SK-N-SH (cell line): ENCODE measurements around the gene ST8SIA4.

Experiments used
- CTCF ChIP-seq: fragments of 200-600 bp; sonication (generic); IDR thresholded peaks from 2 replicates; pipeline ENCODE4 v1.6.1; 2017; ENCODE audit warnings: antibody characterized with exemption, mild to moderate bottlenecking, moderate library complexity
- MAX ChIP-seq: IDR thresholded peaks from 2 replicates; pipeline ENCODE4 v1.4.0; 2012; ENCODE audit warnings: low read depth
- MXI1 ChIP-seq: IDR thresholded peaks from 2 replicates; pipeline ENCODE4 v1.6.1; 2012; ENCODE audit warnings: mild to moderate bottlenecking, low read depth, low read length, improper control_type of control experiment
- PBX3 ChIP-seq: IDR thresholded peaks from 2 replicates; pipeline ENCODE4; 2012
- RFX5 ChIP-seq: IDR thresholded peaks from 2 replicates; pipeline ENCODE4 v1.6.1; 2012; ENCODE audit warnings: mild to moderate bottlenecking, improper control_type of control experiment, low read length
- USF2 ChIP-seq: fragments of 150-350 bp; IDR thresholded peaks from 2 replicates; pipeline ENCODE4 v1.6.1; 2017; ENCODE audit warnings: antibody characterized with exemption, low read length, low read depth, borderline replicate concordance

DNA sequence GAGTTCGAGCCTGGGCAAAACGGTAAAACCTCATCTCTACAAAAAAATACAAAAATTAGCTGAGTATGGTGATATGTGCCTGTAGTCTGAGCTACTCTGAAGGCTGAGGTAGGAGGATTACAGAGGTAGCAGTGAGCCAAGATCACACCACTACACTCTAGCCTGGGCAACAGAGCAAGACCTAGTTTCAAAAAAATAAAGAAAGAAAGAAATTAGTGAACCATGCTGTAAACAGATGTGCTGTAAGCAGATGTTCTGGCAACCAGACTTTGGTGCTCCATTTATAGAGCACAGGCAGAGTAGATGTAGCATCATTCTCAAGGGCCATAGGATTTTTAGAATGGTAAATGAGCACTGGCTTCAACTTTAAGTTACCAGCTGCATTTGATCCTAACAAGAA is 115.4 kb downstream of the ST8SIA4 start:
- TF ChIP-seq USF2, result no peak
- TF ChIP-seq RFX5, result no peak
- no peak for TF ChIP-seq MAX
- no peak for TF ChIP-seq MXI1
- TF ChIP-seq CTCF, result no peak
- no peak for TF ChIP-seq PBX3
